Lower lobe of right lung (tissue), 2 donors: Measurements from ENCODE around the gene COL5A1. TPM values are rescaled to one million over a fixed set of nuclear protein-coding genes. Genes with fewer than 3 reads are reported as not detected.
A peak's percentile ranks its signal among the peaks of the same experiment; 100 is the strongest.

Source experiments
- ATAC-seq, 2 donors: fragments of 200-7000 bp; cut with Tn5 transposase; one replicate each; pipeline ENCODE4 v1.9.1; 2020 to 2022; ENCODE audit warnings: mild to moderate bottlenecking in 2 of 2, moderate library complexity in 2 of 2
- DNase-seq: peaks from one replicate; pipeline ENCODE4 v3.0.0-alpha.2; 2020
- H3K27ac ChIP-seq: fragments of 200-600 bp; one replicate; pipeline ENCODE4 v1.8.0; 2022
- H3K27me3 ChIP-seq: fragments of 200-600 bp; one replicate; pipeline ENCODE4 v1.8.0; 2022; ENCODE audit warnings: low read depth
- H3K36me3 ChIP-seq: fragments of 200-600 bp; one replicate; pipeline ENCODE4 v1.8.0; 2022; ENCODE audit warnings: mild to moderate bottlenecking
- H3K4me1 ChIP-seq: fragments of 200-600 bp; one replicate; pipeline ENCODE4 v1.8.0; 2022
- H3K4me3 ChIP-seq: fragments of 200-600 bp; one replicate; pipeline ENCODE4 v1.8.0; 2022; ENCODE audit warnings: mild to moderate bottlenecking
- H3K9me3 ChIP-seq: fragments of 200-600 bp; one replicate; pipeline ENCODE4 v1.8.0; 2022
- intact Hi-C: fragments of 100-400 bp; cut with DNase I; formaldehyde crosslinking; loops from one replicate; pipeline ENCODE4 v1.11.0; 2022
- total RNA-seq: library from RNA; stranded (reverse); fragmentation: NEBNext Ultra II Directional; extraction: Animal tissue kit (Norgen Biotek cat#: 25700); gene quantifications from one replicate; pipeline ENCODE4 v1.2.1, GENCODE V29; 2021
- TF ChIP-seq, protein P1 (sequence below): fragments of 200-600 bp; IDR thresholded peaks from one replicate; pipeline ENCODE4 v1.8.0; 2022; ENCODE audit warnings: antibody characterized with exemption, mild to moderate bottlenecking
- donor health status: DM: no; HTN: yes; CAD: no; lungs with severe emphysema.

The COL5A1 gene
- total RNA-seq, 1 donor from 2014 or later, result 29.0 TPM

DNA sequence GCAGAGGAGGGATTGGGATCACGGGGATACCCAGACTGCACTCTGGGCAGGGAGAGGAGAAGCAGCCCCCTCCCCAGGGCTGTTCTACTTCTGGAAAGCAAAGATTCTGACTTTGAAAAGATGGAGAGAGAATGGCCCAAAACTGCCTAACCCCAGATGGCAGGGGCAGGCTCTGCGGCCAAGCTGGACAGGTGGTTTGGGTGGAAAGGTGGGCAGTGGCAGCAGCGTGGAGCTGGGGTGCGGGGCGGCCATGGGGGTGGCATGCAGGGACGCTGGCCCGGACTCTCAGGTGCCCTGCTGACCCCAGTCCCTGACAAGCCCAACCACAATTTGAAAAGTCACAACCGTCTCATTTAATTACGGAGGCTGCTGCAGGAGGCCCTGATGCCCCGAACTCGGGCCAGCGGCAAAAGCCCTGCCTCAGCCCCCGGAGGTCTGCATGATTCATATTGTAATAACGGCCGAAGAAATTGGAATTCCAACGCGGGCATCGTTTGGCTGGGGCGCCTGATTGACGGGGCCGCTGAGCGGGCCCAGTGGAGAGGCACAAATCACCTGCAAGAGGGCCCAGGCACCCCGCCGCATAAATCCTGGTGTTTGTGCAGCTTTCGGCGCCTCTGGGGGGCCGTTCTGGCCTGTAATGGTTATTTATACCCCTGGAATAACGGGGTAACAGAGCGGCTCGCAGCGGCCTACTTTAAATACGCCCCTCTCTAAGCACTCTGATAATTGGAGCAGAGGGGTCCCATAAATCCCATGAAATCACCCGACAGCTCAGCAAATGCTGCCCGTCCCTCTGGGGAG is 197.2 kb downstream of the COL5A1 start:
- Histone ChIP-seq H3K9me3 (no peaks in the 10 kb centered on the region), H3K27me3 (no peaks in the 10 kb centered on the region), H3K27ac (no peak overlapping the region), H3K36me3 (peaks cover 35% of the 10 kb centered on the region), H3K4me3 (no peak overlapping the region), H3K4me1 (no peaks in the 10 kb centered on the region)
- DNase-seq (no peak), ATAC-seq (no peak)
- TF ChIP-seq, protein P1, sequence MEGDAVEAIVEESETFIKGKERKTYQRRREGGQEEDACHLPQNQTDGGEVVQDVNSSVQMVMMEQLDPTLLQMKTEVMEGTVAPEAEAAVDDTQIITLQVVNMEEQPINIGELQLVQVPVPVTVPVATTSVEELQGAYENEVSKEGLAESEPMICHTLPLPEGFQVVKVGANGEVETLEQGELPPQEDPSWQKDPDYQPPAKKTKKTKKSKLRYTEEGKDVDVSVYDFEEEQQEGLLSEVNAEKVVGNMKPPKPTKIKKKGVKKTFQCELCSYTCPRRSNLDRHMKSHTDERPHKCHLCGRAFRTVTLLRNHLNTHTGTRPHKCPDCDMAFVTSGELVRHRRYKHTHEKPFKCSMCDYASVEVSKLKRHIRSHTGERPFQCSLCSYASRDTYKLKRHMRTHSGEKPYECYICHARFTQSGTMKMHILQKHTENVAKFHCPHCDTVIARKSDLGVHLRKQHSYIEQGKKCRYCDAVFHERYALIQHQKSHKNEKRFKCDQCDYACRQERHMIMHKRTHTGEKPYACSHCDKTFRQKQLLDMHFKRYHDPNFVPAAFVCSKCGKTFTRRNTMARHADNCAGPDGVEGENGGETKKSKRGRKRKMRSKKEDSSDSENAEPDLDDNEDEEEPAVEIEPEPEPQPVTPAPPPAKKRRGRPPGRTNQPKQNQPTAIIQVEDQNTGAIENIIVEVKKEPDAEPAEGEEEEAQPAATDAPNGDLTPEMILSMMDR, result no peak
- intact Hi-C loops, result no loop called here

DNA sequence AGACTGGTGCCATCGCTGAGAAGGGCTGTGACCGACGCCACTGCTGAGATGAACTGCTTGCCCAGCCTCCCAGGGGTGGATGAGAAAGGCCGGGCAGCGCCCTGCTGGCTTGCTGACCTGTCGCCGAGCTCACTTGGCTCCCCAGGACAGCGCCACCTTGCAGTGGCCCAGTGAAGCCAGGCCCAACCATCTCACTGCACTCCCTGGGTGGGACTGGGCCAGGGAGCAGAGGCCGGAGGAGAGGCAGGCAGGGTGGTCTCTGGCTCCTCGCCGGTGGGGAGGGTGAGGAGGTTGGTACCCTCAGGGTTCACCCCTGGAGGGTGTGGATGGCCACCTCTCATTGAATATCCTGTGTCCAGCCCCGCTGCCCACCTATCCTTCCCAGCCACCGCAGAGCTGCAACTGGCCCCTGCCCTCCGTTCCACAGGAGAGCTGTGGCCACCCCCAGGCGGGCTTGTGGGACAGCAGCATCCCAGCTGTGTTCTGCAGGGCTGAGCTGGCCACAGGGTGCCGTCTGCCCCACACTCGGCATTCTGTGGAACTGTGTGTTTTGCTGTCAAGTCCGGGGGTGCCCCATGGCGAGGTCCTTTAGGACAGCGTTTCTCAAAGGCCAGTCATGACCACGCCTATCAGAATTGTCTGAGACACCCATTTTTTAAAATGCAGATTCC is 198.0 kb downstream of the COL5A1 start:
- intact Hi-C loops, result no loop called here
- DNase-seq (no peak), ATAC-seq (no peak)
- H3K27me3 ChIP-seq, result no peaks in the 10 kb centered on the region
- H3K4me3 ChIP-seq, result no peak overlapping the region
- TF ChIP-seq, protein P1, result no peak
- no peaks in the 10 kb centered on the region for H3K9me3 ChIP-seq
- peaks cover 40% of the 10 kb centered on the region for H3K36me3 ChIP-seq
- H3K27ac ChIP-seq, result no peak overlapping the region
- no peaks in the 10 kb centered on the region for H3K4me1 ChIP-seq

DNA sequence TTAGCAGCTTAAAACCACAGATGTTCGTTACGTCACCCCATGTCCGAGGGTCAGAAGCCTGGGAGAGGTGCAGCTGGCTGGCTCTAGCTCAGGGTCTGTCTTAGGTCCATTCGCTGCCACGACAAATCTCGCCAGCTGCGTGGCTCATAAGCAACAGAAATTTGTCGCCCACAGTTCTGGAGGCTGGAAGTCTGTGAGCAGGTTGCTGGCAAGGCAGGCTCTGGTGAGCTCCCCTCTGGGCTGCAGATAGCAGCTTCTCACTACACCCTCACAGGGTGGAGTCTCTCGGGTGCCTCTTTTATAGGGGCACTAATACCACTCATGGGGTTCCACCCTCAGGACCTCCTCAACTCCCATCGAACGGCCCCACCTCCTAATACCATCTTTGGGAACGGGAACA is 198.9 kb downstream of the COL5A1 start:
- no peaks in the 10 kb centered on the region for H3K4me1 ChIP-seq
- H3K36me3 ChIP-seq, result peaks cover 40% of the 10 kb centered on the region
- H3K27me3 ChIP-seq, result no peaks in the 10 kb centered on the region
- DNase-seq, result no peak
- no peaks in the 10 kb centered on the region for H3K9me3 ChIP-seq
- no peak overlapping the region for H3K4me3 ChIP-seq
- H3K27ac ChIP-seq, result no peak overlapping the region
- TF ChIP-seq, protein P1, result no peak
- intact Hi-C loops, result no loop called here
- no peak for ATAC-seq

DNA sequence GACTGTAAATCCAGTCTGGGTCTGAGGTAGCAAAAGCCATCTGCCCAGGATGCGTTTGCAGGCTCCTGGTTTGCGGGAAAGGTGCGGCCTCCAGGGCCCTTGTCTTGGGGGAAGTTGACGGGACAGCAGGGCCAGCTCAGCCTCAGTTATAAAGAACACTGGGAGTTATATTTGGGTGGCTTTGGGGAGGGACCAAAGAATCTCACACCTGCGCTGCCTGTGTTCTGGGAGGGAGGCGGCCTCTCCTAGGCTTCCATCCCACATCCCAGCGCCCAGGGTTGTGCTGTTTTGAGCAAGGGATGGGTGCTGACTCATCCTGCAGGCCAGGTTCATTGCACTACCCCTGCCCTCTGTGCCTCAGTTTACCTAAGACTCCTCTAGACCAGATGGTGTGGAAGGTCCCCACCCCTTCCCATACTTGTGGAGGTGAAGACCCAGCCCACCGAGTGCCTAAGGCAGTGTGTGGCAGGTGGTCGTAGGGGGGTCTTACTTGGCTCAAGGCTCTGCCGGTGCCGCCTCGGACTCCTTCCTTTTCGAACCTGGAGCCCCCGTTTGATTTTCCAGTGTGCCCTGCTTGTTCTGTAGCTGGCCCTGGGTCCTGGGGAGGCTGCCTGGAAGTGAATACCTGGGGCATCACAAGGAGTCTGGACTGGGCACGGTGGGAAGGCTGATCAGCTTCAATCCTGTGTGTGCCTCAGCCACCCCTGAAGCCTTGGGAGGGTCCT is 199.7 kb downstream of the COL5A1 start:
- H3K9me3 ChIP-seq, result no peaks in the 10 kb centered on the region
- no peak for ATAC-seq
- no peaks in the 10 kb centered on the region for H3K4me1 ChIP-seq
- H3K4me3 ChIP-seq, result no peak overlapping the region
- H3K27ac ChIP-seq, result no peak overlapping the region
- DNase-seq, result peak; percentile 25
- no peaks in the 10 kb centered on the region for H3K27me3 ChIP-seq
- TF ChIP-seq, protein P1, result no peak
- H3K36me3 ChIP-seq, result peaks cover 40% of the 10 kb centered on the region
- intact Hi-C loops, result no loop called here

DNA sequence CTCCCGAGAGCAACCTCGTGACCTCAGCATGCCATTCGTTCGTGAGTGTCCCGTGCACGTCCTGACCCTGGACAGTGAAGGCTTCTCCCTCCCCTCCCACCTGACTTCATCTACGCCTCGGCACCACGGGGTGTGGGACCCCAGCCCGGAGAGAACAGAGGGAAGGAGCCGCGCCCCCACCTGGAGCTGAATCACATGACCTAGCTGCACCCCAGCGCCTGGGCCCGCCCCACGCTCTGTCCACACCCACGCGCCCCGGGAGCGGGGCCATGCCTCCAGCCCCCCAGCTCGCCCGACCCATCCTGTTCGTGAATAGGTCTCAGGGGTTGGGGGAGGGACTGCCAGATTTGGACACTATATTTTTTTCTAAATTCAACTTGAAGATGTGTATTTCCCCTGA is 200.7 kb downstream of the COL5A1 start:
- no peak overlapping the region for H3K4me3 ChIP-seq
- no peaks in the 10 kb centered on the region for H3K9me3 ChIP-seq
- no peaks in the 10 kb centered on the region for H3K27me3 ChIP-seq
- intact Hi-C loops, result no loop called here
- peaks cover 36% of the 10 kb centered on the region for H3K36me3 ChIP-seq
- H3K4me1 ChIP-seq, result no peaks in the 10 kb centered on the region
- peak; percentile 38 for DNase-seq
- no peak for ATAC-seq
- no peak overlapping the region for H3K27ac ChIP-seq
- TF ChIP-seq, protein P1, result no peak
